Measurements from ENCODE around the gene MUC22.
"Not testable (repeated sequence)": the region's sequence is repeated elsewhere in the genome, so short reads cannot be mapped to it uniquely, and the experiment has no call there.

MUC22 gene

GRCh38 chr6:30997301-30997700, 13.0 kb upstream of the MUC22 start:
- no peak for DNase-seq

- no peak for DNase-seq
Observed at GRCh38 chr6:30998785-30999184, 11.5 kb upstream of the MUC22 start.

- not testable (repeated sequence) for DNase-seq
Observed at GRCh38 chr6:31000067-31000860, 10.0 kb upstream of the MUC22 start.

- DNase-seq: no peak
Observed at GRCh38 chr6:31001281-31001888, 8.9 kb upstream of the MUC22 start.

GRCh38 chr6:31002471-31002870, 7.8 kb upstream of the MUC22 start:
- DNase-seq: no peak

GRCh38 chr6:31004794-31005193, 5.5 kb upstream of the MUC22 start:
- no peak for DNase-seq

- no peak for DNase-seq
Observed at GRCh38 chr6:31005249-31006020, 4.8 kb upstream of the MUC22 start.

- peak in 1 of 56 donors; percentile 0 for DNase-seq
Observed at GRCh38 chr6:31007694-31008093, 2.6 kb upstream of the MUC22 start.

GRCh38 chr6:31008165-31008564, 2.1 kb upstream of the MUC22 start:
- peak in 2 of 56 donors; percentile 4 for DNase-seq

- DNase-seq: peak in 1 of 56 donors; percentile 3
Observed at GRCh38 chr6:31009731-31010130, 543 bp upstream of the MUC22 start.

GRCh38 chr6:31011153-31011552, 879 bp downstream of the MUC22 start:
- no peak for DNase-seq

GRCh38 chr6:31016659-31017299, 6.5 kb downstream of the MUC22 start:
- DNase-seq: no peak

- DNase-seq: not testable (repeated sequence)
Observed at GRCh38 chr6:31017436-31017835, 7.2 kb downstream of the MUC22 start.

- no peak for DNase-seq
Observed at GRCh38 chr6:31020057-31020456, 9.8 kb downstream of the MUC22 start.

- not testable (repeated sequence) for DNase-seq
Observed at GRCh38 chr6:31020631-31021255, 10.5 kb downstream of the MUC22 start.

GRCh38 chr6:31021705-31022531, 11.6 kb downstream of the MUC22 start:
- DNase-seq: not testable (repeated sequence)

GRCh38 chr6:31025595-31025994, 15.3 kb downstream of the MUC22 start:
- no peak for DNase-seq

GRCh38 chr6:31031095-31031494, 20.8 kb downstream of the MUC22 start:
- no peak for DNase-seq

GRCh38 chr6:31033075-31033474, 22.8 kb downstream of the MUC22 start:
- DNase-seq: no peak

- DNase-seq: no peak
Observed at GRCh38 chr6:31035862-31036497, 25.7 kb downstream of the MUC22 start.
